ENCODE results near the gene IL21.
"Not testable (repeated sequence)": the region's sequence is repeated elsewhere in the genome, so short reads cannot be mapped to it uniquely, and the experiment has no call there.

Gene IL21

GRCh38 chr4:122577189-122577553, 43.7 kb downstream of the IL21 start:
- DNase-seq (ENCODE audit: low spot score) = no peak

- no peak for DNase-seq (ENCODE audit: low spot score)
Observed at GRCh38 chr4:122576261-122577188, 44.3 kb downstream of the IL21 start.

GRCh38 chr4:122574347-122574746, 46.5 kb downstream of the IL21 start:
- DNase-seq (ENCODE audit: low spot score) = not testable (repeated sequence)

- DNase-seq (ENCODE audit: low spot score) = no peak
Observed at GRCh38 chr4:122562449-122562848, 58.4 kb downstream of the IL21 start.
